GM18511 (cell line): ENCODE measurements around the gene DIP2A.

Experiments used
- ATAC-seq: cut with Tn5 transposase; IDR thresholded peaks from one replicate; pipeline ENCODE4 v1.9.1; 2021; ENCODE audit warnings: mild to moderate bottlenecking, moderate library complexity; ENCODE audit not compliant: unreplicated experiment

DIP2A gene

GRCh38 chr21:46480466-46480865 is 21.8 kb downstream of the DIP2A start:
- ATAC-seq: no peak

GRCh38 chr21:46482225-46482845 is 23.6 kb downstream of the DIP2A start:
- ATAC-seq: no peak

- ATAC-seq: no peak
Observed at GRCh38 chr21:46482846-46483231, 24.1 kb downstream of the DIP2A start.

- ATAC-seq: no peak
Observed at GRCh38 chr21:46483300-46484295, 24.9 kb downstream of the DIP2A start.

GRCh38 chr21:46486481-46487126 is 27.9 kb downstream of the DIP2A start:
- no peak for ATAC-seq

DNA sequence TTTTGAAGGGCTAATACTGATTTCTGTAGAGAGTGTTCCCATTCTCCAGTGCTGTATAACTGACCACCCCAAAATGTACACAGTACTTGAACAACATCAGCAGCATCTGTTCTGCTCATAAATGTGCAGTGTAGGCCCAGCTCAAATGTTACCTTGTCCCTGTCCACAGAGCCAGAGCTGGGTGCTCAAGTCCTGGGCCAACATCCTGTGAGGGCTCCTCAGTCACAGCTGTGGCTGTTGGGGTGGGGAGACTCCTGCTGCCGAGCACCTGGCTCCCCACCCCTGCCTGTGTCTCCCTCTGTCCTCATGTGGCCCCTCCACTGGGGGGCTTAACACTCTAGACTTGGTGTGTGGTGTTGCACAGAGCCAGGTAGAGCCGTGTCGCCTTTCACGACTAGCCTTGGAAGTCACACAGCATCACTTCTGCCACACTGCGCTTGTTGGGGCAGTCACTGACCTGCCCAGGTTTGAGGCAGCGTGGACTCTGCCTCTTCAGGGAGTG is 30.5 kb downstream of the DIP2A start:
- no peak for ATAC-seq

DNA sequence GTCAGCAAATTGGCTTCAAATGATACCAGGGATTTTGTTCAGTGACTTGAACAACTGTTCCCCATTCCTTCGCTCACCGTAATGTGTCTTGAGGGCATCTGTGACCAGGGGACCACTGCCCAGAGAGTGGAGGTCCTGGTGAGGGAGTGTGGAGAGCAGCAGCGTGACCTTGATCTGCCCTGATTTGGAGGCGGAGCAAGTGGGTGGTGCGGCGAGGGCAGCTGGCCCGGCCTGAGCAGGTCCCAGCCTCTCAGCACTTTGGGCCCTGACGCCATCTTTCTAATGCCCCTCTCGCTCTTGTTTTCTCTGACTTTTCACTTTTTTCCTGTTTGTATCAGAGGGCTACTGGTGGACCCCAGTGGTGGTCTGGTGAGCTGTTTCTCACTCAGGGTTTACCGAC is 31.1 kb downstream of the DIP2A start:
- no peak for ATAC-seq

- ATAC-seq: no peak
Observed at GRCh38 chr21:46491553-46491952, 32.9 kb downstream of the DIP2A start.

DNA sequence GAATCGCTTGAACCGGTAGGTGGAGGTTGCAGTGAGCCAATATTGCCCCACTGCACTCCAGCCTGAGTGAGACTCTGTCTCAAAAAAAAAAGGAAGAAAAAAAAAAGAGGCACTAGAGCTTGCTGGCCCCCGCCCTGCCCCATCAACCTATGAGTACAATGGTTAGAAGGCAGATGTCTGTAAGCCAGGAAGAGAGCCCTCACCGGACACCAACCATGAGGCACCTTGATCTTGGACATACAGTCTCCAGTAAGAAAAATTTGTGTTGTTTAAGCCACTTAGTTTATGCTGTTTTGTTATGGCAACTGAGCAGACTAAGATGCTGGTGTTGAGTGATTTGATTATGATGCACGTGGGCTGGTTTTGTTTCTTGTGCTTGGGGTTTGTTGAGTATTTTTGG is 34.2 kb downstream of the DIP2A start:
- no peak for ATAC-seq

GRCh38 chr21:46493828-46494227 is 35.1 kb downstream of the DIP2A start:
- no peak for ATAC-seq

DNA sequence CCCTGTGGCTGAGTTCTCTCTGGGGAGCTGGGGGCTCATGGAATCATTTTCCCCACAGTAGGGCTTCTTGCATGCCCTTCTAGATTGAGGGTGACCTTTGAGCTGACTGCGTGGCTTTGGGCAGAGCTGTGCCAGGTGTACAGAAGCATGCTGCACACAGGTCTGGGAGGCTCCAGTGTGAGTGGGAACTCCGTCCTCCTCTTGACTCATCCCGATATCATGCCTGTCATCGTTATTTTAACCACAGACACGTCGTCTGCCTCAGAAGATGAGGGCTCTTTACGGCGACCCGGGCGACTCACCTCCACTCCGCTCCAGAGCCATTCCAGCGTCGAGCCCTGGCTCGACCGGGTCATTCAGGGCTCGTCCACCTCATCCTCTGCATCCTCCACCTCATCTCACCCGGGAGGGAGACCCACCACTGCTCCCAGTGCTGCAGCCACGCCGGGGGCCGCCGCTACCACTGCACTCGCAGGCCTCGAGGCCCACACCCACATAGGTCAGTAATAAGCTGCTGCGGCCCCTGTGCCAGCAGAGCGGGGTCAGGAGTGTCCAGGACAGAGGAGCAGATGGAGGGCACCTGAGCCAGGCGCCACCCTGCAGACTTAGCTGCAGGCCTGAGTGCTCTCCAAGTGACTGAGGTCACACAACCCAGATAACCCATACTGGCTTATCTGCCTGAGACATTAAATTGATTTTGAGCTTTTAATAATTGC is 39.8 kb downstream of the DIP2A start:
- no peak for ATAC-seq

GRCh38 chr21:46500224-46500861 is 41.7 kb downstream of the DIP2A start:
- no peak for ATAC-seq

GRCh38 chr21:46503922-46504550 is 45.3 kb downstream of the DIP2A start:
- no peak for ATAC-seq

DNA sequence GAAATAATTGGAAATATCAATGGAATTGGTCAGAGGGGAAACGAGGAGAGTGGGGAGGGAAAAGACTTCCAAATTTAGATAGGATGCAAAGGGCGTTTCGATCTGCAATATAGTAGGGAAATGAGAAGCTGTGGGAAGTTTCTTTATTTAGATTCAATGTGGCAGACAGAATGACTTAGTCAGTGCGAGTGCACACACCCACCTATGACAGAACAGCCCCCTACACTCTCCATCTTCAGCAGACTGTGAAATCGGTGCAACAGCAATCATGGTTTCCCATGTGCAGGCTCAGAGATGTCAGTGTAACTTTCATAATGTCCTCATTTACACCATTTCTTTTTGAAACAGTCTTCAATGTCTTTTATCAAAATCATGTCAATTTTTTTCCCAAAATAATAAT is 46.0 kb downstream of the DIP2A start:
- ATAC-seq: no peak

- ATAC-seq: no peak
Observed at GRCh38 chr21:46507562-46507961, 48.9 kb downstream of the DIP2A start.

- no peak for ATAC-seq
Observed at GRCh38 chr21:46509741-46510502, 51.2 kb downstream of the DIP2A start.

GRCh38 chr21:46515109-46515508 is 56.4 kb downstream of the DIP2A start:
- ATAC-seq: no peak

DNA sequence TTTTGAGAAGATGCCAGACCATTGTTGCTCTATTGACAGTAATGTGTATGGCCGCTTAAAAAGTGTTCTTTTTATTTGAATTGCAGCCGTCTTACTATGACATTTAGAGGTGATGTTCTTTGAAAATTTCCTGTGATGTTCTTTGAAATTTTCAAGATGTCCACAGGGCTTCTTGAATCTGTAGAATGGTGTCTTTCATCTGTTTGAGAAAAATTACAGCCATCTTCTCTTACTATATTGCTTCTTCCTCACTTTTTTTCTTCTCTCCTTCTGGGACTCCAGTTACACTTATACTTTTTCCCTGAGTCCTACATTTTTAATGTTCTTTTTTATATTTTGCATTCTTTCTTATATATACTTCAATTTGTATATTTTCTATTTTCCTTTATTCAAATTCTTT is 57.4 kb downstream of the DIP2A start:
- no peak for ATAC-seq

DNA sequence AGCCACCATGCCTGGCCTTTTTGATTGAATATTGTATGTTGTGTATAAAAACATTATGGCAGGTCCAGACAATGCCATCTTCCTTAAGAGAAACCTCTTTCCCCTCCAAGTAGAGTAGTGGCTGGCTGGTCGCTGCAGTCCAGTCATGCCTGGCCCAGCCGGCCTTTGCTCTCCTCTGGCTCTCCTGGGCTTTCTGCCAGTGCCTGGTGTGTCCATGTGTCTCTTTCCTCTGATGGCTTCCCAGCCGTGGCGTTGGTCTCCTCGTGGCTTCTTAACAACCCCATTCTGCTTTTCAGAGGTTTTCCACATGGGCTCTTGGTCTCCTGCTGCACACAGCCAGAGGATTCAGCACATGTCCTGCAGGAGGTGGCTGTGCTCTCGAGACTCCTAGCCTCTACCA is 58.7 kb downstream of the DIP2A start:
- no peak for ATAC-seq
